RKO (cell line): ENCODE data around the gene TEKTIP1.

Experiments used
- DNase-seq: peaks from one replicate; pipeline ENCODE4 v3.0.0-alpha.2; 2016; ENCODE audit warnings: low spot score

Gene TEKTIP1

DNA sequence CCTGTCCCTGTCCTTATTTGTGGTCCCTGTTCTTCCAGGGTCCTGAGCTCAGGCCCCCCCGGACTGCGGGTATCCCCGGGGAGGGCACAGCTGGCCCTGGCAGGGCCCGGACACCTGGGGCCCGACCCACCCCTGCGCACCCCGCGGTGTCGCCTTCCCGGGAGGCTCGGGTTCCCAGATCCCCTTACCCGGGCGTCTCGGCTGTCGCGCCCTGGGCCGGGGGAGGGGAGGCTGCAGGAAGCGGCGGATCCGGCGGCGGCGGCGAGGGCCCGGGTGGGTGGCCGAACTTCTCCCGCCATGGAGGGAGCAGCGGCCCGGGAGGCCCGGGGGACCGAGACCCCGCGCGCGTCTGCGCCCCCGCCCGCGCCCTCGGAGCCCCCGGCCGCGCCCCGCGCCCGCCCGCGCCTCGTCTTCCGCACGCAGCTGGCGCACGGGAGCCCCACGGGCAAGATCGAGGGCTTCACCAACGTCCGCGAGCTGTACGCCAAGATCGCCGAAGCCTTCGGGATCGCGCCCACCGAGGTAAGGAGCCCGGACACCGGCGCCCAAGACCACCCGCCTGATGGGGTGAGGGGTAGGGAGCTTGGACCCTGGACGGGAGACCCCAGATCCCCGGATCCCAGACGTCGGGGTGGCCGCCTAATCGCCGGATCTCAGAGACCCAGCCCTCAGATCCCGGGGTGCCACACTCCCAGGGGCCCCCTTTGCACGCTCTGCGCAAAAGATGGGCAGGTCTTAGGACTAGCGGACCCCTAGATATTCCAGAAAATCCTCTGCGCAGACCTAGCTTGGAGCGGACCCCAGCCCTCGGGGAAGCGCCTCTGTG is 46.5 kb downstream of the TEKTIP1 start, which contains the start of gene GIPC3:
Gene GIPC3, plus strand, starts transcription at position 178 of the 826 bp plus-strand sequence. Its CDS starts 120 bp downstream, at position 298.
- no peak for DNase-seq

DNA sequence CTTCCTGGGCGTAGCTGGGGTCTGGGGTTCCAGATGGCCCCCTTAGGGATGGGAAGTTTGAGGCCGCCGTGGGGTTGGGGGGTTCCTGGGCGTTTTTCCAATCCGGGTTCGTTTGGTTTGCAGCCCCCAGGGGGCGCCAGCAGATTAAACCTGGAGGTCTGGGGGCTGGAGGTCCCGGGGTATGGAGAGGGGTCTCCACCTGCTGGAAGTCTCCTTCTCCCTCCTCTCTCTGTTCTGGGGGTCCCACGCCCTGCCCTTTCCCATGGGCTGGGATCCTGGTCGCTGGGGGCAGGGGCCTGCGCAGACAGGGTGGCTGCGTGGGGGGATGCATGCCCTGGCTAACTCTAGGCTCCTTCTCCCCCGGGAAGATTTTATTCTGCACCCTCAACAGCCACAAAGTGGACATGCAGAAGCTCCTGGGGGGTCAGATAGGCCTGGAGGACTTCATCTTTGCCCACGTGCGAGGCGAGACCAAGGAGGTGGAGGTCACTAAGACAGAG is 47.2 kb downstream of the TEKTIP1 start:
- no peak for DNase-seq

DNA sequence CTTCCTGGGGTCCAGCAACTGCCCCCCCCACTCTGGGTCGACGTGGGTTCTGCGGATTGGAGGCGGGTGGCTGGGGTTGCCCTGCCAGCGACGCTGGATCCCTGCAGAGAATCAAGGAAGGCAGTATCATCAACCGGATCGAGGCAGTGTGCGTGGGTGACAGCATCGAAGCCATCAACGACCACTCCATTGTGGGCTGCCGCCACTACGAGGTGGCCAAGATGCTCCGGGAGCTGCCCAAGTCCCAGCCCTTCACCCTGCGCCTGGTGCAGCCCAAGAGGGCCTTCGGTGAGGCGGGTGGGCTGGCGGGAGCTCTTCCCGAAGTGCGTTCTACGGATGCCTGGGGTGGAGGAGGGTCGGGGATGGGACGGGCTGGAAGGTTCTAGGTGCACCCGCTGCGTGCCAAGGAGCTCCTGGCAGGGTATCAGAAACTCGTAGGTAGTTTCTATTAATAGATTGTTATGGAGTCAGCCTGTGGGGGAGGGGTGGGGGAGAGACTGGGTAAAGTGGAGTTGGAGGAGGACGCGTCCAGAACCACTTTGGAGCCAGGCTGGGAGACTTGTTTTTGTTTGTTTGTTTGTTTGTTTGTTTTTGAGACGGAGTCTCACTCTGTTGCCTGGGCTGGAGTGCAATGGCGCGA is 47.9 kb downstream of the TEKTIP1 start:
- no peak for DNase-seq

DNA sequence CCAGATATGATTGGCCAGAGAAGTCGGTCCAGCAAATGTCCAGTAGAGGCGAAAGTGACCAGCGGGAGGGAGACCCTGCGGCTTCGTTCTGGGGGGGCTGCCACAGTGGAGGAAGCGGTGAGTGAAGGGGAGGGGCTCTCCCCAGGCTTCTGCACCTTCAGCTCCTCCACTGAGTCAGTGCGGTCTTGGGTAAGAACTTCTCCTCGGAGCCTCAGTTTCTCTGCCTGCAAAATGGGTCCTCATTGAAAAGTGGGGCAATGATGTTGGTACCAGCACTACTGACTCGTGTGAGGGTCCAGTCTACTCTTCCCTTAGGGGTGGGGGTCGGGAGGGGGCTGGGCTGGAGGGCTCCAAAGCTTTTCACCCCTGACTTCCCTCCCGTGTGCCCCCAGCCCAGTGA is 50.5 kb downstream of the TEKTIP1 start:
- no peak for DNase-seq

DNA sequence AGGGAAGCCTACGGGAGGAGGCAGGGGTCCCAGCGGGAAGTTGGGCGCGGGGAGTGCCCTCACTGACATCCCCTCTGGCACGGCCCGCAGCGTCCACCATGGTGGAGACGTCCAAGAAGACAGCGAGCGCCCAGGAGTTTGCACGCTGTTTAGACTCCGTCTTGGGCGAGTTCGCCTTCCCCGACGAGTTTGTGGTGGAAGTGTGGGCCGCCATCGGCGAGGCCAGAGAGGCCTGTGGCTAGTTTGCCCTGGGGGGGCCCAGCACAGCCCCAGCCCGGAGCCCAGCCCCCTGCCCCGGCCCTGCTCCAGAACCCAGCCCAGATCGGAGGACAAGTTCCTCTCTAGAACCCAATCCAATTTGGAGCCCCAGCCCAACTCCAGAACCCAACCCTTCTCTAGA is 51.0 kb downstream of the TEKTIP1 start:
- DNase-seq = no peak

DNA sequence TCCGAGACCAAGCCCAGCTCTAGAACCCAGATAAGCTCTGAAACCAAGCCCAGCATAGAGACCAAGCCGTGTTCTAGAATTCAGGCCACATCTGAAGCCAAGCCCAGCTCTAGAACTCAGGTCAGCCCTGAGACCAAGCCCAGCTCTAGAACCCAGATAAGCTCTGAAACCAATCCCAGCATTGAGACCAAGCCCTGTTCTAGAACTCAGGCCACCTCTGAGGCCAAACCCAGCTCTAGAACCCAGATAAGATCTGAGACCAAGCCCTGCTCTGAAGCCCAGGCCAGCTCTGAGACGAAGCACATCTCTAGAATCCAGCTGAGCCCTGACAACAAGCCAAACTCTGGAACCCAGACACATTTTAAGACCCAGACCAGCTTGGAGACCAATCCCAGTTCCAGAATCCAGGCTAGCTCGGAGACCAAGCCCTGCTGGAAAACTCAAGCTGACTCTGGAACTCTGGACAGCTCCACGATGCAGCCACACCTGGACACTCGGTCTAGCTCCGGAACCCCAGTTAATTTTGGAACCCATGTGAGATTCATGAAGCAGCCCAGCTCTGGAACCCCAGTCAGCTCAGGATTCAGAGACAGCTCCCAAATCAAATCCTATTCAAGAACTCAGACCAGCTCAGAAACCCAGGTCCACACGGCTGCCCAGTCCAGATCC is 52.2 kb downstream of the TEKTIP1 start:
- no peak for DNase-seq

DNA sequence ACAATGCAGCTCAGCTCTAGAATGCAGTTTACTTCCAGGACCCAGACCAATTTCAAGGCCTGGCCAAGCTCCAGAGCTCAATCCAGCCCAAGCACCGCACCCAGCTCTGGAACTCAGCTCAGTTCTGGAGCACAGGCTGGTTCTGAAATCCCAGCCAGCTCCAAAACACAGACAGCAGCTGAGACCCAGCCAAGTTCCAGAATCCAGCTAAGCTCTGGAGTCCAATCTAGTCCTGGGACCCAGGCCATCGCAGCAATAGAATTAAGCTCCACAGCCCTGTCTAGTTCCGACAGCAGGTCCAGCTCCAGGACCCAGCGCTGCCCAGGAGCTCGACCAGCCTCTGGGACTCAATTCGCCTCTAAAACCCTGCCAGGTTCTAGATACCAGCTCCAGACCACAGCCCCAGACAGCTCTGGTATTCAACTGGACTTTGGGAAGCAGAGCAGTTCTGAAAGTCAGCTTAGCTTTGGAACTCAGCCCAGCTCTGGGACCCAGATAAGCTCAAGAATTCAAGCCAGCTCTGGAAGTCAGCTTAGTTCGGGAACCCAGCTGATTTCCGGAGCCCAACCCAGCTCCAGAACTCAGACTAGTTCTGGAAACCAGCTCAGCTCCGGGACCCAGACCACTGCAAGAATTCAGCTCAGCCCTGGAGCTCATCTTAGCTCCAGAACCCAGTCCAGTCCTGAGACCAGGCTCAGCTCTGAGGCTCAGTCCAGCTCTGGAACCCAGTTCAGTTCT is 53.1 kb downstream of the TEKTIP1 start:
- no peak for DNase-seq

DNA sequence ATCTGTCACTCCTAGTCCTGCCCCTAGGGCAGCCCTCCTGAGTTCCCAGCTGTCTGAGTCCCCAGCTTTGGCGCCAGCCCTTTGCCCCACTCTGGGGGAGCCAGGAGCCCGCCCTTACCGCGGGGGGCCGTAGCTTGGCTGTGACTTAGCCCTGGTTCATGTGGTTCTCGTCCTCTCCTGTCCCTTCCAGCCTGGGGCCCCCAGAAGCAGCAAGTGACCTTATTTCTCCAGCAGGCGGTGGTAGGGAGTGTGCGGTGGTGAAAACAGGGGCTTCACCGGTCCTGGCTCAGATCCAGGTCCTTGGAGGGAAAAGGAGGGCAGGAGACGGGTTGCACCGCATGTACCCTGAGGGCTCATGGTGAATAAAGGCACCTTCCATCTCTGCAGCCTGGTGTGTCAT is 54.2 kb downstream of the TEKTIP1 start:
- no peak for DNase-seq
